Natural killer cell (primary cell): Measurements from ENCODE around the gene DDX1. TPM values are rescaled to one million over a fixed set of nuclear protein-coding genes. Genes with fewer than 3 reads are reported as not detected.

ENCODE experiments used
- ATAC-seq, 3 donors: fragments of 150-1000 bp in 2 of 3; fragments of 200-7000 bp in 1 of 3; cut with Tn5 transposase; 1 replicate in 1 of 3; 2 replicates in 2 of 3; pipeline ENCODE4 v1.10.0; 2021; ENCODE audit warnings: mild to moderate bottlenecking in 2 of 3, moderate library complexity in 2 of 3
- DNase-seq, 2 donors: peaks; one replicate each; pipeline versions ENCODE4 v3.0.0 to v3.0.0-alpha.2; 2013 to 2021; ENCODE audit warnings: mixed read lengths in 1 of 2
- H3K27ac ChIP-seq: one replicate; pipeline ENCODE4 v1.5.1; 2013; ENCODE audit warnings: mild to moderate bottlenecking, low read length
- H3K27me3 ChIP-seq: one replicate; pipeline ENCODE4 v1.6.1; 2013; ENCODE audit warnings: low read length; ENCODE audit not compliant: control insufficient read depth, insufficient read depth
- H3K36me3 ChIP-seq: one replicate; pipeline ENCODE4 v1.6.1; 2013; ENCODE audit warnings: low read length; ENCODE audit not compliant: control insufficient read depth, insufficient read depth
- H3K4me1 ChIP-seq: one replicate; pipeline ENCODE4 v1.6.1; 2013; ENCODE audit warnings: low read length; ENCODE audit not compliant: control insufficient read depth, insufficient read depth
- H3K4me3 ChIP-seq: one replicate; pipeline ENCODE4 v1.5.1; 2013; ENCODE audit warnings: low read length
- H3K9me3 ChIP-seq: one replicate; pipeline ENCODE4 v1.6.1; 2013; ENCODE audit warnings: low read length; ENCODE audit not compliant: control insufficient read depth, insufficient read depth
- H3K27ac Mint-ChIP-seq, 2 donors: one replicate each; pipeline ENCODE4 v1.8.0; 2022; ENCODE audit warnings: mild to moderate bottlenecking in 2 of 2, mixed read lengths in 2 of 2, moderate library complexity in 1 of 2
- H3K27me3 Mint-ChIP-seq, 2 donors: one replicate each; pipeline ENCODE4 v1.8.0; 2022; ENCODE audit warnings: low read depth in 2 of 2, mixed read lengths in 2 of 2
- H3K36me3 Mint-ChIP-seq: one replicate; pipeline ENCODE4 v1.8.0; 2022; ENCODE audit warnings: mixed read lengths
- H3K4me1 Mint-ChIP-seq, 2 donors: one replicate each; pipeline ENCODE4 v1.8.0; 2022; ENCODE audit warnings: mixed read lengths in 2 of 2
- H3K4me3 Mint-ChIP-seq: one replicate; pipeline ENCODE4 v1.8.0; 2022; ENCODE audit warnings: mild to moderate bottlenecking, moderate library complexity, mixed read lengths
- H3K9me3 Mint-ChIP-seq, 2 donors: one replicate each; pipeline ENCODE4 v1.8.0; 2022; ENCODE audit warnings: mixed read lengths in 2 of 2
- WGBS: methylation state at CpG from one replicate; pipeline ENCODE4 v1.1.7; 2013; ENCODE audit warnings: missing lambda C conversion rate; ENCODE audit not compliant: insufficient coverage; 5-methylcytosine and 5-hydroxymethylcytosine counted together
- intact Hi-C: fragments of 100-400 bp; cut with micrococcal nuclease; formaldehyde crosslinking; loops from one replicate; pipeline ENCODE4 v1.14.2; 2022
- total RNA-seq, 4 donors: library from RNA; stranded (reverse); fragments of 120-200 nt in 1 of 4; gene quantifications; one replicate each; pipeline versions ENCODE4 v1.2.3 to v1.2.4, GENCODE V29; 2013 to 2022
- TF ChIP-seq, protein P1 (sequence below): fragments of 200-600 bp; IDR thresholded peaks from one replicate; pipeline ENCODE4 v1.8.0; 2022; ENCODE audit warnings: antibody characterized with exemption

Gene DDX1
- total RNA-seq, 3 donors from 2014 or later (not counting 1 experiment from before 2014, with no cell fraction given), result 28.5 to 43.4 (median 37.2) TPM

DNA sequence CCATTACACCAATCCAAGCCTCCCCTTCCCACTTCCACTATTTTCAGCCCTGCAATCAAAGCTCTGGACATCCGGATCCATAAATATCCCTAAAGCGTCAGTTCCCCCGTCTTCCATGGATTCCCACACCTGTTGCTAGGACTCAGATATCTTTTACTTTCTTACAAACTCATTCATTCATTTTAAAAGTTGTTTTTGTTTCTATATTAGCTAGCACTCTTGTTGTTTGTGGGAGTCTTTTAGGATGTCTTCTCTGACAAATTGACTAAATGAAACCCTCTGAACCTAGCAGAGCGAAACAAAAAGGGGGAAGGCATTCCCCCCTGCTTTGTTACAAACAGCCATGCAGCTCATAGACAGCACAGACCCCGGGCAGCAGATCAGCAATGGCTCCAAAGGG, 21.6 kb upstream of the DDX1 start:
- Histone ChIP-seq H3K4me3 (no peak overlapping the region), H3K27ac (no peak overlapping the region), H3K9me3 (no peaks in the 10 kb centered on the region), H3K4me1 (no peaks in the 10 kb centered on the region), H3K36me3 (no peaks in the 10 kb centered on the region), H3K27me3 (no peaks in the 10 kb centered on the region)
- Mint-ChIP-seq H3K4me3 (no peak overlapping the region), H3K27ac (no peak overlapping the region), H3K9me3 (no peaks in the 10 kb centered on the region), H3K36me3 (no peaks in the 10 kb centered on the region), H3K27me3 (peaks cover 18 to 26% of the 10 kb centered on the region in 2 donors), H3K4me1 (no peaks in the 10 kb centered on the region)
- 90% methylated on average over 5 of the region's 5 CpGs for WGBS
- TF ChIP-seq, protein P1, sequence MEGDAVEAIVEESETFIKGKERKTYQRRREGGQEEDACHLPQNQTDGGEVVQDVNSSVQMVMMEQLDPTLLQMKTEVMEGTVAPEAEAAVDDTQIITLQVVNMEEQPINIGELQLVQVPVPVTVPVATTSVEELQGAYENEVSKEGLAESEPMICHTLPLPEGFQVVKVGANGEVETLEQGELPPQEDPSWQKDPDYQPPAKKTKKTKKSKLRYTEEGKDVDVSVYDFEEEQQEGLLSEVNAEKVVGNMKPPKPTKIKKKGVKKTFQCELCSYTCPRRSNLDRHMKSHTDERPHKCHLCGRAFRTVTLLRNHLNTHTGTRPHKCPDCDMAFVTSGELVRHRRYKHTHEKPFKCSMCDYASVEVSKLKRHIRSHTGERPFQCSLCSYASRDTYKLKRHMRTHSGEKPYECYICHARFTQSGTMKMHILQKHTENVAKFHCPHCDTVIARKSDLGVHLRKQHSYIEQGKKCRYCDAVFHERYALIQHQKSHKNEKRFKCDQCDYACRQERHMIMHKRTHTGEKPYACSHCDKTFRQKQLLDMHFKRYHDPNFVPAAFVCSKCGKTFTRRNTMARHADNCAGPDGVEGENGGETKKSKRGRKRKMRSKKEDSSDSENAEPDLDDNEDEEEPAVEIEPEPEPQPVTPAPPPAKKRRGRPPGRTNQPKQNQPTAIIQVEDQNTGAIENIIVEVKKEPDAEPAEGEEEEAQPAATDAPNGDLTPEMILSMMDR, result no peak
- intact Hi-C loops, result no loop called here
- ATAC-seq (no peak), DNase-seq (no peak)

DNA sequence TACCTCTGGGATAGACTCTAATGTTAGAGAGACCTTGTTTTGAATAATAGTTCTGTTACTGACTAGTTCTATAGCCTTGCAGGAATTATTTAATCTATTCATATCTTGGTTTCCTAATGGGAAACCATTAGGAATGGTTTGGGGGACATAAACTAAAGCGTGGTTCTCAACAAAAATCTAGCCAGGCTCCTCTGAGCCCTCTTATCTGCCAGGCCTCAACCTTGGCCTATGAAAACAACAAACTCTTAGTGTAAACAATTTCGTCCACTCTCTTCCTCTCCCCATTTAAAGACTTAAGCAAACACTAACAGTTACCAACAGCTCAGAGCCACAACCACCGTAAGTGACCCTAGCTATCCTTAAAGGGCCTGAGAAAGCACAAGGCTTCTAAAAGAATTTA, 19.9 kb upstream of the DDX1 start:
- no peaks in the 10 kb centered on the region for H3K4me1 Mint-ChIP-seq
- DNase-seq (no peak), ATAC-seq (no peak)
- no peak overlapping the region for H3K27ac ChIP-seq
- H3K4me3 Mint-ChIP-seq, result no peak overlapping the region
- H3K27me3 Mint-ChIP-seq, result peaks cover 20 to 21% of the 10 kb centered on the region in 2 donors
- no peaks in the 10 kb centered on the region for H3K4me1 ChIP-seq
- 84% methylated on average over 3 of the region's 3 CpGs for whole genome bisulfite sequencing
- no peak overlapping the region for H3K4me3 ChIP-seq
- no peaks in the 10 kb centered on the region for H3K36me3 Mint-ChIP-seq
- TF ChIP-seq, protein P1, result no peak
- no peaks in the 10 kb centered on the region for H3K9me3 Mint-ChIP-seq
- no peaks in the 10 kb centered on the region for H3K9me3 ChIP-seq
- no peaks in the 10 kb centered on the region for H3K27me3 ChIP-seq
- H3K36me3 ChIP-seq, result no peaks in the 10 kb centered on the region
- H3K27ac Mint-ChIP-seq, result no peak overlapping the region
- intact Hi-C loops, result no loop called here

DNA sequence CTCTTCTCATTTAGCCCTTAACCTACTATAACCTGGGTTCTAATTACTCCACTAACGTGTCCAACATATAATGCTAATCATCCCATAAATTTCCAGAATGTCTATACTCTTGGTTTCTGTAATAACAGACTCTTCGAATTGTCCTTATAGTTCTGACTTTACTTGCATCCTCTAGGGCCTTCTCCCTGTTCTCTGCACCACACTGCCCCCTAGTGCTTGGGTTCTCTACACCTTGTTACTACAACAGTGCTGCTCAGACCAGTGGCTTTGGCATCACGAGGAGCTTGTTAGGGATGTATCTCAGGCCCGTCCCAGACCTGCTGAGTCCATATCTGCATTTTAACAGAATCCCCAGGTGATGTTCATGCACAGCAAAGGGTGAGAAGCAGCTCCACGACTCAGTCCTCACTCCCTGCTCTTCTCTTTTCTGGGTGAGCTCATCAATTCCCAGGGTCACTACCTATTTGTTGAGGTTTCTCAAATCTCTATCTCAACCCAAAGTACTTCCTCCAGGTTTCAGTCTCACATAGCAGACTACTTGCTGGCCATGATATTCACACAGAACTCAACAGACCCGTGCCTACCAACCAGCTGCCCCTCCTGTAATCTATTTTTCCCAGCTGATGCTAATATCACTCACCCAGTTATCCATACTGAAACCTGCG, 14.5 kb upstream of the DDX1 start:
- peak; percentile 87 to 100 (median 99) for ATAC-seq
- Histone ChIP-seq H3K27ac (no peak overlapping the region), H3K4me3 (no peak overlapping the region), H3K27me3 (no peaks in the 10 kb centered on the region), H3K36me3 (no peaks in the 10 kb centered on the region), H3K9me3 (no peaks in the 10 kb centered on the region), H3K4me1 (peaks cover 3% of the 10 kb centered on the region)
- Mint-ChIP-seq H3K27ac (no peak overlapping the region), H3K27me3 (peaks cover 9 to 11% of the 10 kb centered on the region in 2 donors), H3K4me1 (no peaks in the 10 kb centered on the region), H3K36me3 (no peaks in the 10 kb centered on the region), H3K4me3 (no peak overlapping the region), H3K9me3 (no peaks in the 10 kb centered on the region)
- TF ChIP-seq, protein P1, result peak; percentile 82
- DNase-seq, result peak; percentile 73 to 91
- 21% methylated on average over 7 of the region's 7 CpGs for WGBS
- intact Hi-C loops, result loop anchor here (5.0 kb wide), 1 partner anchor 675 kb away; no protein-coding TSS in a partner anchor

DNA sequence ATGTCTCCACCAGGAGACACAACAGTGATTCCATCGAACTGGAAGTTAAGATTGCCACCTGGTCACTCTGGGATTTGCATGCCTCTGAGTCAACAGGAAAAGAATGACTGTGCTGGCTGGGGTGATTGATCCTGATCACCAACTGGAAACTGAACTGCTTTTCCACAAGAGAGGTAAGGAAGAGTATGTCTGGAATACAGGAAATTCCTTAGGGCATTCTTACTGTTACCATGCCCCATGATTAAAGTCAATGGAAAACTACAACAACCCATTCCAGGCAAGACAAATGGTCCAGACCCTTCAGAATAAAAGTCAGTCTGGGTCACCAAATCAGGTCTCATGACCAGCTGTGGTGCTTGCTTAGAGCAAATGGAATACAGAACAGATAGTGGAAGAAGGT, 12.0 kb upstream of the DDX1 start:
- Mint-ChIP-seq H3K4me3 (no peak overlapping the region), H3K4me1 (no peaks in the 10 kb centered on the region), H3K36me3 (no peaks in the 10 kb centered on the region), H3K27ac (no peak overlapping the region), H3K27me3 (peaks cover 15 to 19% of the 10 kb centered on the region in 2 donors), H3K9me3 (no peaks in the 10 kb centered on the region)
- Histone ChIP-seq H3K36me3 (no peaks in the 10 kb centered on the region), H3K4me1 (peaks cover 3% of the 10 kb centered on the region), H3K27ac (no peak overlapping the region), H3K4me3 (no peak overlapping the region), H3K27me3 (no peaks in the 10 kb centered on the region), H3K9me3 (no peaks in the 10 kb centered on the region)
- no peak for DNase-seq
- intact Hi-C loops, result loop anchor here (5.0 kb wide), 1 partner anchor 677 kb away; no protein-coding TSS in a partner anchor
- ATAC-seq, result no peak
- TF ChIP-seq, protein P1, result no peak
- WGBS, result 70% methylated on average over 1 of the region's 1 CpG
